ENCODE data around the gene NTSR1.

Gene NTSR1

GRCh38 chr20:62742550-62742949 is 33.9 kb downstream of the NTSR1 start:
- DNase-seq, result no peak

DNA sequence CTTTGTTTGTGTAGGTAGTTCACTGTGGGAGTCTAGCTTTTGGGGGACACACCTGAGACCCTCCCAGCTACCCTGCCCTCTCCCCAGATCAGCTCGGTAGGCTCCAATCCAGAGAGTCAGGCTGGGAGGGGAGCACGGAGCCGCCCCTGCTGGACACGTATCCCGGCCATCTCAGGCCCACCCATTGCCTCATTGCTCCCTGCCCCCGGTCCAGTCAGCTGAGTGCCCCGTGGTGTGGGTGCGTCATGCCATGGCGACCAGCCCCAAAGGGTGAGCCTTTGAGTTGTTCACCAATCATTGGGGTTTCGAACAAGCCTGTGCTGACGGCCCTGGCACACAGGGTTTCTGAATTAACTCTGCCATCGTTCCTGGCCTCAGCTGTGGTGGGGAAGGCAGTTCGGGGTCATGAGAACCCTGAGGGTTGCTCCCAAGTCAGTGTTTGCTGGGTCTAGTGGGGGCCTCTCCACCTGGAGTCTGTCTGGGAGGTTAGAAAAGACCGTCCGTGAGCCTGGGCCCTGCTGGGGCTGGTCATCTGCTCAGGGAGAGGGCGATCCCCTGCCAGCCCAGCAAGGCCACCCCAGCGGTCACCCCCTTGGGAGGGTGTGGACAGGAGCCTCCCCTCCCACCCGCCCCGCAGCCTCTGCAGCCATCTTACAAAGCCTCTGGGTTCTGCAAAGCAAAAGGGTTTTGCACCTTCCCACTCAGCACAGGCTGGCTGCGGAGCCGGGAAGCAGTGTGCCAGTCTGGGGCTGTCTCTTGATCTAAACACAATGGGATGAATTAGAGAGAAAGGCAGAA is 34.5 kb downstream of the NTSR1 start:
- no peak for DNase-seq

DNA sequence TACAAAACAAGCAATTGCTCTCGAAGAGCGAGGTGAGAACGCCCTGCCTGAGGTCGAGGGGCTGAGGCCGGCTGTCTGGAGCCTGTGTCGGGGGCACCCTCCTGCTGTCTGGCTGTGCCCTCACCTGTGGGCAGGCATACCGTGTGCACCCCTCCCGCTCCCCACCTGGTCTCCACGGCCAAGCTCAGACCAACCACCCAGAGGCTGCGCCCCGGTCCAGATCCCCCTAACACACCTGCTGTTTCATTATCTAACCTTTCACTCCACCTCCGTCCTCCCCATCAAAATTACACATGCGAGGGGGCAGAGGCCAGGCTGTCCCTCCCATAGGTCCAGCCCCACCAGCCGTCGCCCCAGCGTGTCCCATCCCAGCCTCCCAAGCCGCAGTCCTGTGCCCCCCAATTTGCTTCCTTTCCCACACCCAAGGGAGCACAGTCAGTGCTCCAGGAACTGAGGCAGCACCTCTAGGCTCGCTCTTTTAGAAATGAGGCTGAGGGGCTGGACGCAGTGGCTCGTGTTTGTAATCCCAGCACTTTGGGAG is 35.2 kb downstream of the NTSR1 start:
- DNase-seq, result no peak

GRCh38 chr20:62744741-62745191 is 36.1 kb downstream of the NTSR1 start:
- DNase-seq, result no peak

DNA sequence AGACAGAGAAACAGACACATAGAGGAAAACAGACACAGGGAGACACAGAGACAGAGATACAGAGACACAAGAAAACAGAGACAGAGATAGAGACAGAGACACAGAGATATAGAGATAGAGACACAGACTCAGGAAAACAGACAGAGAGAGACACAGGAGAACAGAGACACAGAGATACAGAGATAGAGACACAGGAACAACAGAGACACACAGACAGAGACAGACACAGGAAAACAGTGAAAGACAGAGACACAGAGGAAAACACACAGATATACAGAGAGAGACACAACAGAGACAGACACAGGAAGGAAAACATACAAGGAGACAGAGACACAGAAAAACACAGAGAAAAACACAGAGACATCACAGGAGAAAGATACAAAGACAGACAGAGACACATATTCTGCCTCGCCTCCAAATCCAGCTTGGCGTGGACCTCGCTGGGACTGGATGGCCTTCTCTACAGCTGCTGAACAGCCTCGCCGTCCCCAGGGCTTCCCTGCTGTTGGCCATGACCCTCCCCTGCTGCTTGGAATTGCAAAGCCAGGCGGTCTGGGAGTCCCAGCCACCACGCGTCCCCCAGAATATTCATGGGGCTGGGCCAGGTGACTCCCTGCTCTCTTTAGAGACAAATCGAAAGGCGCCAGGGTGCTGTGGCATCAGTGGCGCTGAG is 36.8 kb downstream of the NTSR1 start:
- DNase-seq, result no peak

GRCh38 chr20:62745952-62746288 is 37.3 kb downstream of the NTSR1 start:
- no peak for DNase-seq

DNA sequence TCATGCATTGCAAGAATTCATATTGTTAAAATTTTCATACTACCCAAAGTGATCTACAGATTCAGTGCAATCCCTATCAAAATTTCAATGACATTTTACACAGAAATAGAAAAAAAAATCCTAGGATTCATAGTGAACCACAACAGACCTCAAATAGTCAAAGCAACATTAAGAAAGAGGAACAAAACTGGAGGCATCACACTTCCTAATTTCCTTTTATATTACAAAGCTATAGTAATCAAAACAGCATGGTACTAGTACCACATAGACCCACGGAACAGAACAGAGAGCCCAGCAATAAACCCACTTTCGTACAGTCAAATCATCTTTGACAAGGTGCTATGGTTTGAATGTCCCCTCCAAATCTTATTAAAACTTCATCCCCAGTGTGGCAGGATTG is 39.7 kb downstream of the NTSR1 start:
- DNase-seq, result peak; percentile 13

DNA sequence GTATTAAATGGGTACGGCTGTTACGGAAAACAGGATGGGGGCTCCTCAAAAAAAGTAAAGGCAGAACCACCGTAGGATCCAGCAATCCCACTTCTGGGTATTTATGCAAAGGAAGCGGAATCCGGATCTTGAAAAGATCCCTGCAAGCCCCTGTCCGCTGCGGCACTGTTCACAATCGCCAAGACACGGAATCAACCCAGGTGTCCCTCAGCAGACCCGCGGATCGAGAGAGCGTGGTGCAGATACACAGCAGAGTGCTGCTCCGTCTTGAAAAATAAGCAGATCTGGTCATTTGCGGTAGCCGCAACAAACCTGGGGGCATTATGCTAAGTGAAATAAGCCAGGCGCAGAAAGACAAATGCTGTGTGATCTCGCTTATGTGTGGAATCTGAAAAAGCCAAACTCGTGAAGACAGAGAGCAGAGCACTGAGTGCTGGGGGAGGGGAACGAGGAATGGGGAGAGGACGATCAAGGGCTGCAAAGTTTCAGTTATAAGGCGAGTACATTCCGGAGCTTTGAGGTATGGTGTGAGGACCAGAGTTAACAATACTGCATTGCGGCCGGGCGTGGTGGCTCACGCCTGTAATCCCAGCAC is 41.3 kb downstream of the NTSR1 start:
- DNase-seq, result no peak

DNA sequence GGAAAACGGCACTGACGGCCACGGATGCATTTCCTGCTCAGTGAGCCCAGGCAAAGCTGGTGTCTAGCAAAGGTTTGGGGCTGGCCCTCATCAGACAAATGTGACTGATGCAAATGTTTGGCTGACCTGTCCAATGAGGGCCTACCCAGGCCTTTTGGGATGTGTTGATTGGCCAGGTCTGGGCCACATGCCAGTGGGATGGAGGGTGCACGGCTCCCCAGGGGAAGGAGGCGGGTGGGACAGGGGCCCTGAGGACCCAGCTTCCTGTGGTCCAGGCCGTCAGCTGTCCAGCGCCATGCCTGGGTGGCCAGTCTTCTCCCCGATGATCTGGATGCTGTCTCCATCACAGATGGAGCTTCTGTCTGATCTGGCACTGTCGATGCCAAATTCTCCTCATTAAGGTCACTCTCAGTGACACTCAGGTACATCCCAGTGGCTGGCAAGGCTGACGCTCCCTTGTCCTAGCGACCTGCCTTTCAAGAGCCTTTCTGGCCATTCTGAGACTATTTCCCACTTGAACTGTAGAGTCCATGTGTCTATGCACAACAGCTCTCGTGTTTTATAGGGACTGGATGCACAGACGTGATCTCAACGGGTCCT is 43.0 kb downstream of the NTSR1 start:
- DNase-seq, result no peak

GRCh38 chr20:62752181-62752670 is 43.6 kb downstream of the NTSR1 start:
- no peak for DNase-seq

DNA sequence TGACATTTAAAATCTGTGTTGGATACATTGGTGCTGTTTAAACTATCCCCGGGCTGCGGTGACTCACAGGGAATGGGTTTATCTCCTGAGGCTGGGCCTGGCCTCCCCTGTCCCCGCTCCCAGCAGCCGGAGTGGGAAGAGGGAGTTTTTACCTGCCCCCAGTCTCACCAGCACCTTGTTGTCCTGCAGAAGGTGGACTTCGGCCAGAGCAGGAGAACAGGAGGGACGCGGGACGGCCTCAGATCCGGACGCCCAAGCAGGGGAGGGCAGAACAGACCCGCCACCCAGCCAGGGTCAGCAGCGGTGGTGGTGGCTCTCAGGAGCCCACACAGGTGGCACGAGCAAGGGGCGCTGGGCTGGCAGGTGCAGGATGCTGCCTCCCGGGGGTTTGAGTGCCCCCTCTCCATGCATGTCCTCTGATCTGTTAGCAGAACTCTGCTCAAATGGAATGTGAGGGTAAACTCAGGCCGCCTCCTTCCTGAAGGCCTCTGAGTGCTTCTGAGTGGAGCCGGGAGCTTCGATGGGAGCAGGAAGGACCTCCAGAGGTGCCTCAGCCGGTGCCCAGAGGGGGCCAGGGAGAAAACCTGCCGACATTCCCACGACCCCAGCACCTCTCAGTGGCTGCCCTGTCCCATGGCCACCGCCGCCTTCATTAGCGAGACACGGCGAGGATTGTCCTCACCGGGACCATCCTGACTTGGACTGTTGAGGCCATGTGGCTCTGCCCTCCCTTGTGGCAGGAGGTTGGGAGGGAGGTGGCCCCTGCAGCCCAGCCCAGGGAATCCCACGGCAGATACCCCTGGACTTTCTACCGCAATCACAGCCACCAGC is 44.2 kb downstream of the NTSR1 start:
- DNase-seq, result no peak

DNA sequence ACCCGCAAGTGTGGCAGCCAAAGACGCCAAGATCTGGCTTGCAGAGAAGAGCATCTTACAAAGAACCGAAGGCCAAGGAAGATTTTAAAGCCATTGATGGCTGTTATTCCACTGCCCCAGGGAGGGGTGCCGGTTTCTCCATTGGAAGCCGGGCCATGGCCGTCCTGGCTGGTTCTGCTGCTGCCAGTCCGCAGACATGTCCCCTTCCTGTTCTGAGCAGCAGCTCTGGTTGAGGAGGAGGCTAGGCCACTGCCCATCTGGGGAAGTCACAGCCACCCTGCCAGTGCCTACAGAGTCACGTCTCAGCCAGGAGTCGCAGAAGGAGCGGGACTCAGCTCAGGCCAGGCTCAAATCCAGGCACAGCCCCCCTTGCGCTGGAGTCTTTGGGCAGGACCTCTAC is 45.0 kb downstream of the NTSR1 start:
- no peak for DNase-seq

- no peak for DNase-seq
Measured at GRCh38 chr20:62754122-62754990, 45.7 kb downstream of the NTSR1 start.

DNA sequence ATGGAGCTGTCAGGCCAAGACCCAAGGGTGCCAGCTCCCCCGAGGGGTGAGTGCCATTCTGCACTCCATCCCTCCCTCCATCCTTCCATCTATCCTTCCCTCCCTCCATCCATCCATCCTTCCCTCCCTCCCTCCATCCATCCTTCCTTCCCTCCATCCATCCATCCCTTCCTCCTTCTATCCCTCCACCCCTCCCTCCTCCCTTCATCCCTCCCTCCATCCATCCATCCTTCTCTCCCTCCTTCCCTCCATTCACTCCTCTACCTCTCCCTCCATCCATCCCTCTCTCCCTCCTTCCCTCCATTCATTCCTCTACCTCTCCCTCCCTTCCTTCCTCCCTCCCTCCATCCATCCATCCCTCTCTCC is 46.3 kb downstream of the NTSR1 start:
- DNase-seq, result no peak

- no peak for DNase-seq
Measured at GRCh38 chr20:62755817-62756724, 47.4 kb downstream of the NTSR1 start.

- no peak for DNase-seq
Measured at GRCh38 chr20:62758226-62758912, 49.7 kb downstream of the NTSR1 start.

DNA sequence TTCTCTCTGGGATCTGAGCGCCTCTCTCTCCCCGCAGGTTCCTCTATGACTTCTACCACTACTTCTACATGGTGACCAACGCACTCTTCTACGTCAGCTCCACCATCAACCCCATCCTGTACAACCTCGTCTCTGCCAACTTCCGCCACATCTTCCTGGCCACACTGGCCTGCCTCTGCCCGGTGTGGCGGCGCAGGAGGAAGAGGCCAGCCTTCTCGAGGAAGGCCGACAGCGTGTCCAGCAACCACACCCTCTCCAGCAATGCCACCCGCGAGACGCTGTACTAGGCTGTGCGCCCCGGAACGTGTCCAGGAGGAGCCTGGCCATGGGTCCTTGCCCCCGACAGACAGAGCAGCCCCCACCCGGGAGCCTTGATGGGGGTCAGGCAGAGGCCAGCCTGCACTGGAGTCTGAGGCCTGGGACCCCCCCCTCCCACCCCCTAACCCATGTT is 51.4 kb downstream of the NTSR1 start:
- no peak for DNase-seq

DNA sequence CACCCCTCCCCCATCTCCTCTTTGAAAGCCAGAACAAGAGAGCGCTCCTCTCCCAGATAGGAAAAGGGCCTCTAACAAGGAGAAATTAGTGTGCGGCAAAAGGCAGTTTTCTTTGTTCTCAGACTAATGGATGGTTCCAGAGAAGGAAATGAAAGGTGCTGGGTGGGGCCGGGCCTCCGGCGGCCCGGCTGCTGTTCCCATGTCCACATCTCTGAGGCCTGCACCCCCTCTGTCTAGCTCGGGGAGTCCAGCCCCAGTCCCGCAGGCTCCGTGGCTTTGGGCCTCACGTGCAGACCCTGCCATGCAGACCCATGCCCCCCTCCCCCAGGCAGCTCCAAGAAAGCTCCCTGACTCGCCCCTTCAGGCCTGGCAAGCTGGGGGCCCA is 51.8 kb downstream of the NTSR1 start:
- DNase-seq, result no peak
